ENCODE results near the gene ANKRD6.
"Not testable (repeated sequence)": the region's sequence is repeated elsewhere in the genome, so short reads cannot be mapped to it uniquely, and the experiment has no call there.

ANKRD6 gene

GRCh38 chr6:89392823-89393222 lies 40.1 kb upstream of the ANKRD6 start:
- no peak for DNase-seq (ENCODE audit: low spot score)
- ChIA-PET POLR2A (ENCODE audit: low non-redundant PET) (no interaction called here), CTCF (no interaction called here)
- H3K27ac ChIP-seq: no peak overlapping the region
- TF ChIP-seq, protein P1, sequence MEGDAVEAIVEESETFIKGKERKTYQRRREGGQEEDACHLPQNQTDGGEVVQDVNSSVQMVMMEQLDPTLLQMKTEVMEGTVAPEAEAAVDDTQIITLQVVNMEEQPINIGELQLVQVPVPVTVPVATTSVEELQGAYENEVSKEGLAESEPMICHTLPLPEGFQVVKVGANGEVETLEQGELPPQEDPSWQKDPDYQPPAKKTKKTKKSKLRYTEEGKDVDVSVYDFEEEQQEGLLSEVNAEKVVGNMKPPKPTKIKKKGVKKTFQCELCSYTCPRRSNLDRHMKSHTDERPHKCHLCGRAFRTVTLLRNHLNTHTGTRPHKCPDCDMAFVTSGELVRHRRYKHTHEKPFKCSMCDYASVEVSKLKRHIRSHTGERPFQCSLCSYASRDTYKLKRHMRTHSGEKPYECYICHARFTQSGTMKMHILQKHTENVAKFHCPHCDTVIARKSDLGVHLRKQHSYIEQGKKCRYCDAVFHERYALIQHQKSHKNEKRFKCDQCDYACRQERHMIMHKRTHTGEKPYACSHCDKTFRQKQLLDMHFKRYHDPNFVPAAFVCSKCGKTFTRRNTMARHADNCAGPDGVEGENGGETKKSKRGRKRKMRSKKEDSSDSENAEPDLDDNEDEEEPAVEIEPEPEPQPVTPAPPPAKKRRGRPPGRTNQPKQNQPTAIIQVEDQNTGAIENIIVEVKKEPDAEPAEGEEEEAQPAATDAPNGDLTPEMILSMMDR (conservative IDR thresholded peaks at IDR 0.05; ENCODE audit: low read depth): no peak

DNA sequence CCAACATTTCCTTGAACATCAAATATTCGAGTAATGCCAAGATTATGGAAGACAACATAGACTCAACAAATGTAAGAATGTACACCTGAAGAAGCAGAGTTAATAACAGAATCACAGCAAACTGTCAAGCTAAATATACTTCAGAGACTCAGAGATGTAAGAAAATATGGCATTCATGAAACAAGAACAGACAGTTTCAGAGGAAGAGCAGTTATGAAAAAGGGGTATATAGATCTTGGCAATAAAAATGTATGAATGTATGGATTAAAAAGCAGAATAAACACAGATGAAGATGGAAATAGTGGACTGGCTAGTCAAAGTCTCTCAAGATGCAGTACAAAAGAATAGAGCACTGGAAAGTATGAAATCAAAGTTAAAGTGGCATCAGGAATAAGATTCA lies 39.3 kb upstream of the ANKRD6 start:
- ChIA-PET POLR2A (ENCODE audit: low non-redundant PET) (no interaction called here), CTCF (no interaction called here)
- DNase-seq (ENCODE audit: low spot score): no peak
- TF ChIP-seq, protein P1 (conservative IDR thresholded peaks at IDR 0.05; ENCODE audit: low read depth): no peak
- no peak overlapping the region for H3K27ac ChIP-seq

GRCh38 chr6:89397884-89398283 lies 35.1 kb upstream of the ANKRD6 start:
- DNase-seq (ENCODE audit: low spot score); POLR2A ChIA-PET (ENCODE audit: low non-redundant PET); H3K27ac ChIP-seq: not testable (repeated sequence)
- CTCF ChIA-PET: interaction anchor here (0.6 to 0.7 kb wide), 2 partner anchors 9 to 212 kb away, joined by 3 to 7 read pairs; no protein-coding TSS in a partner anchor

DNA sequence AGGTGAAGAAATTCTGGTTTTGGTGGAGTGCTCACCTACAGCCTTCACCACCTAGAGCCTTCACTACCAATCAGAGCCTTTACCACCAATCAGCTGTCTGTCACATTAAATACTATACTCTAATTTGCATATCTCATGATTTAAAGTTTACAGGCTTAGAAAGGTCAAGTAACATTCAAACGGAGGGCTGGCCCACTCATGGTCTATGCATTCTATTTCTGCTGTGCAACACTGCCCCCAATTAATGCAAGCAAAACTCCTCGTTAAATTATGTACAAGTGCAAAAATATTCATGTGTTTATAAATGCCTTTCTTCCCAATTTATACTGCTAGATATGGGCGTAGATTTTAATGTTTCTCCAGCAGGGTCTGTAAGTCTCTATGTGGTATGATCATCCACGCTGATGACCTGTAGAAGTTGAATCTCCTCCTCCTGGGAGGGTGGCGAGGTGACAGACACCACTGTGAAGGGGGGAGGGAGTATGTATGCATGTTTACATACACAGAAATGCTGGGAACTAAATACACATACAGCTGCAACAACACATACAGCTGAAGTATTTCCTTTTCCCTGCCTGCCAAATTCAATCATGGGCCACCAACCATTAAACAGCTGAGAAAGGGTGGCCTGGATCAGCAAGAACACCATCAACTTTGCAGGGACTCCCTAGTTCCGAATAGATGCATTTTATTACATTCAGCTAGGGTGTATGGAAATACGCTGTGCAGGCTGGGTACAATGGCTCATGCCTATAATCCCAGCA lies 34.0 kb upstream of the ANKRD6 start:
- POLR2A ChIA-PET (ENCODE audit: low non-redundant PET): no interaction called here
- no peak overlapping the region for H3K27ac ChIP-seq
- TF ChIP-seq, protein P1 (conservative IDR thresholded peaks at IDR 0.05; ENCODE audit: low read depth): no peak
- CTCF ChIA-PET: interaction anchor here (0.6 kb wide), 1 partner anchor 19 kb away, joined by 5 read pairs; no protein-coding TSS in a partner anchor
- DNase-seq (ENCODE audit: low spot score): no peak

DNA sequence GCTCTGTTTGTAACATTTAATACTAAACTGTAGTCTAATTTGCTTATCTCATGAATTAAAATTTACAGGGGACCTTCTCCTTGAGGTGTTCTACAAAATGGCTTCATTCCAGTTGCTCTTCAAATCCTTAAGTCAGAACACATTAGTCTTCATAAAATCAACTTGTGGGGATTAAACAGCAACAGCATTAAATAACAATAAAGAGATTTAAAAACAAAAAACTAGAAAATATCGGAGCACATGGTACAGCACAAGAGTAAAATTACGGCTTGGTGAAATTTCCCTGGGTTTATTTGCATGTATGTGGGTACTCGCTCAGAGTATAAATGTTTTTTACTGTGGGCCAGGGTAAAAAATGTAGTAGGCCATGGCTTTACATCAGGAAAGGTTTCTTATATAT lies 32.9 kb upstream of the ANKRD6 start:
- ChIA-PET CTCF (no interaction called here), POLR2A (ENCODE audit: low non-redundant PET) (no interaction called here)
- TF ChIP-seq, protein P1 (conservative IDR thresholded peaks at IDR 0.05; ENCODE audit: low read depth): no peak
- DNase-seq (ENCODE audit: low spot score): no peak
- no peak overlapping the region for H3K27ac ChIP-seq

GRCh38 chr6:89400912-89401399 lies 32.0 kb upstream of the ANKRD6 start:
- ChIA-PET POLR2A (ENCODE audit: low non-redundant PET) (no interaction called here), CTCF (interaction anchor here (0.5 to 0.7 kb wide), 2 partner anchors 34 to 38 kb away, joined by 3 read pairs; no protein-coding TSS in a partner anchor)
- no peak overlapping the region for H3K27ac ChIP-seq
- DNase-seq (ENCODE audit: low spot score): no peak
- TF ChIP-seq, protein P1 (conservative IDR thresholded peaks at IDR 0.05; ENCODE audit: low read depth): no peak

DNA sequence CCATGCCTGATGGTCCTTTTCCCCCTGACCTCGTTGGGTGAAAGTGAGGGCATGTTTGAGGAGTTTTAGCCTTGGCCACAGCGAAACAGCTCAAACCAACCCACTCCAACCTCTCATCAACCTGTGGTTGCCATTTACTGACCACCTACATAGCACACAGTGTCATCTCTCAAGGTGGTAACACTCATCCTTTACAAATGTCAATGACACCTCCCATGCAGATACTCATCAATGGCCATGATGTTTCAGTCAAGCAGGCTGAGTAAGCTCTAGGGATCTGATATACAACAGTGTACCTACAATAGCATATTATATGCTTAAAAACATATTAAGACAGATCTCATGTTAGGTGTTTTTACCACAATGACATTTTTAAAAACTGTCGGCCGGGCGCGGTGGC lies 30.2 kb upstream of the ANKRD6 start:
- TF ChIP-seq, protein P1 (conservative IDR thresholded peaks at IDR 0.05; ENCODE audit: low read depth): no peak
- CTCF ChIA-PET: interaction anchor here (0.9 to 2.3 kb wide), 2 partner anchors 9 to 31 kb away, joined by 4 to 9 read pairs; no protein-coding TSS in a partner anchor
- H3K27ac ChIP-seq: no peak overlapping the region
- DNase-seq (ENCODE audit: low spot score): no peak
- POLR2A ChIA-PET (ENCODE audit: low non-redundant PET): interaction anchor here (0.5 kb wide), 1 partner anchor 9 kb away, joined by 3 read pairs; the partner anchor contains the start of gene RRAGD
